Sigmoid colon (tissue), 7 donors: ENCODE measurements around the gene ESYT2. TPM values are rescaled to one million over a fixed set of nuclear protein-coding genes. Genes with fewer than 3 reads are reported as not detected.

ENCODE experiments used
- DNase-seq: peaks from one replicate; pipeline ENCODE4 v3.0.0-alpha.2; 2019
- H3K27ac ChIP-seq, 4 donors: fragments of 200-600 bp; sonication (generic); one replicate each; pipeline ENCODE4 v1.5.1; 2016 to 2019; ENCODE audit warnings: mild to moderate bottlenecking in 1 of 4
- H3K27me3 ChIP-seq, 3 donors: fragments of 200-600 bp; sonication (generic); one replicate each; pipeline ENCODE4 v1.5.1; 2019; ENCODE audit warnings: mild to moderate bottlenecking in 1 of 3
- H3K36me3 ChIP-seq, 4 donors: fragments of 200-600 bp; sonication (generic); one replicate each; pipeline ENCODE4 v1.5.1; 2016 to 2019
- H3K4me1 ChIP-seq, 4 donors: fragments of 200-600 bp; sonication (generic); one replicate each; pipeline ENCODE4 v1.5.1; 2017 to 2019
- H3K4me3 ChIP-seq, 4 donors: fragments of 200-600 bp; sonication (generic); one replicate each; pipeline ENCODE4 v1.5.1; 2017 to 2019; ENCODE audit warnings: mild to moderate bottlenecking in 2 of 4, moderate library complexity in 1 of 4
- H3K9me3 ChIP-seq, 4 donors: fragments of 200-600 bp in 3 of 4; sonication (generic) in 3 of 4; one replicate each; pipeline versions ENCODE4 v1.5.1 to v1.6.1; 2013 to 2019
- EP300 ChIP-seq, 4 donors: sonication (generic); formaldehyde crosslinking; IDR thresholded peaks; one replicate each; pipeline ENCODE4 v1.6.1; 2017; ENCODE audit warnings: antibody characterized with exemption in 4 of 4
- POLR2A ChIP-seq, 2 donors: fragments of 450-650 bp; IDR thresholded peaks; one replicate each; pipeline ENCODE4 v1.6.1; 2016; ENCODE audit warnings: antibody characterized with exemption in 2 of 2, mild to moderate bottlenecking in 2 of 2, moderate library complexity in 2 of 2
- POLR2AphosphoS5 ChIP-seq, 4 donors: sonication (generic); formaldehyde crosslinking; IDR thresholded peaks; one replicate each; pipeline ENCODE4 v1.6.1; 2017; ENCODE audit warnings: antibody characterized with exemption in 4 of 4
- WGBS, 2 donors: extraction: QIAGEN DNeasy Blood & Tissue Kit; methylation state at CpG; one replicate each; pipeline ENCODE4 v1.1.7; 2013; 5-methylcytosine and 5-hydroxymethylcytosine counted together
- intact Hi-C: fragments of 100-400 bp; cut with DNase I; formaldehyde crosslinking; loops from one replicate; pipeline ENCODE4 v1.15.1; 2023
- polyA plus RNA-seq, 3 donors: library from polyadenylated mRNA; stranded (reverse); fragments of 200-250 nt; gene quantifications; one replicate each; pipeline ENCODE4 v1.2.3, GENCODE V29; 2013
- total RNA-seq, 4 donors: library from RNA; depleted of rRNA; stranded (reverse); fragments of >200 nt; gene quantifications; one replicate each; pipeline ENCODE4 v1.1.0, GENCODE V29; 2016
- TF ChIP-seq, protein P1 (sequence below), 4 experiments: fragments of 450-650 bp in 3 of 4; fragments of 200-600 bp in 1 of 4; IDR thresholded peaks; one replicate each; pipeline ENCODE4 v1.5.1; 2016 to 2019; ENCODE audit warnings: antibody characterized with exemption in 4 of 4, mild to moderate bottlenecking in 3 of 4, moderate library complexity in 2 of 4
- donor health status: healthy with polysubstance abuse.
- donor health status: Bipolar disorder and iron deficiency.
- donor health status: healthy.

ESYT2 gene
- total and polyA plus RNA-seq, 7 donors = 6.9 to 127 (median 105) TPM

DNA sequence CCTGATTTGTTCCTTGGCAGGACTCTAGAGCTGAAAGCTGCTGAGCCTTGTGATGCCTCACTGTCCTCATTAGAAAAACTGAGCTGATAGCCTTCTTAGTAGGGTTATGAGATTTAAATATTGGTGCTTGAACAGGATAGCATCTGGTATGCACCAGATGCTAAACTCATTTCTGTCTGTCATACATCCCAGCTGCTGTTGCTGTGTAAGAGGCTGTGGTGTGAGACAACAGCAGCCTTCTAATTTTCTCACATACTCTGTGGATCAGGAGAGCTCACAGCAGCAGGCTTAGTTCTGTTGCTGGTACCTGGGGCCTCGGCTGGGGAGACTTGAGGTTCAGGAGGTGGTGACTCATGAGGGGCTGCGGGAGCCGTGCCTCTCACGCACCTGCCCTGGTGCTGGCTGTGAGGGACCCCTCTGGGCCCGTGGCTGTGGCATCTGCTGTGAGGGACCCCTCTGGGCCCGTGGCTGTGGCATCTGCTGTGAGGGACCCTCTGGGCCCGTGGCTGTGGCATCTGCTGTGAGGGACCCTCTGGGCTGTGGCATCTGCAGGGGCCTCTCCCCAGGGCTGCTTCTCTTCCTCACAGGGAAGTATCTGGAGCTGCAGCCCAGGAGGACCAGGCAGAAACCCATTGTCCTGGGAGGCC is 39.6 kb upstream of the ESYT2 start:
- Histone ChIP-seq H3K27ac (no peak overlapping the region), H3K36me3 (peaks cover 9 to 33% (median 10%) of the 10 kb centered on the region in 4 donors), H3K4me3 (no peak overlapping the region), H3K4me1 (peaks cover 0 to 30% (median 13%) of the 10 kb centered on the region in 4 donors), H3K27me3 (no peaks in the 10 kb centered on the region), H3K9me3 (no peaks in the 10 kb centered on the region)
- DNase-seq = no peak
- WGBS, 2 donors = 63 to 91% methylated on average over 7 of the region's 7 CpGs
- TF ChIP-seq EP300 (IDR thresholded peaks at IDR 0.05) (no peak), POLR2A (IDR thresholded peaks at IDR 0.05) (no peak), POLR2AphosphoS5 (IDR thresholded peaks at IDR 0.05) (no peak)
- TF ChIP-seq, protein P1, sequence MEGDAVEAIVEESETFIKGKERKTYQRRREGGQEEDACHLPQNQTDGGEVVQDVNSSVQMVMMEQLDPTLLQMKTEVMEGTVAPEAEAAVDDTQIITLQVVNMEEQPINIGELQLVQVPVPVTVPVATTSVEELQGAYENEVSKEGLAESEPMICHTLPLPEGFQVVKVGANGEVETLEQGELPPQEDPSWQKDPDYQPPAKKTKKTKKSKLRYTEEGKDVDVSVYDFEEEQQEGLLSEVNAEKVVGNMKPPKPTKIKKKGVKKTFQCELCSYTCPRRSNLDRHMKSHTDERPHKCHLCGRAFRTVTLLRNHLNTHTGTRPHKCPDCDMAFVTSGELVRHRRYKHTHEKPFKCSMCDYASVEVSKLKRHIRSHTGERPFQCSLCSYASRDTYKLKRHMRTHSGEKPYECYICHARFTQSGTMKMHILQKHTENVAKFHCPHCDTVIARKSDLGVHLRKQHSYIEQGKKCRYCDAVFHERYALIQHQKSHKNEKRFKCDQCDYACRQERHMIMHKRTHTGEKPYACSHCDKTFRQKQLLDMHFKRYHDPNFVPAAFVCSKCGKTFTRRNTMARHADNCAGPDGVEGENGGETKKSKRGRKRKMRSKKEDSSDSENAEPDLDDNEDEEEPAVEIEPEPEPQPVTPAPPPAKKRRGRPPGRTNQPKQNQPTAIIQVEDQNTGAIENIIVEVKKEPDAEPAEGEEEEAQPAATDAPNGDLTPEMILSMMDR (IDR thresholded peaks at IDR 0.05) = no peak
- intact Hi-C loops = no loop called here

DNA sequence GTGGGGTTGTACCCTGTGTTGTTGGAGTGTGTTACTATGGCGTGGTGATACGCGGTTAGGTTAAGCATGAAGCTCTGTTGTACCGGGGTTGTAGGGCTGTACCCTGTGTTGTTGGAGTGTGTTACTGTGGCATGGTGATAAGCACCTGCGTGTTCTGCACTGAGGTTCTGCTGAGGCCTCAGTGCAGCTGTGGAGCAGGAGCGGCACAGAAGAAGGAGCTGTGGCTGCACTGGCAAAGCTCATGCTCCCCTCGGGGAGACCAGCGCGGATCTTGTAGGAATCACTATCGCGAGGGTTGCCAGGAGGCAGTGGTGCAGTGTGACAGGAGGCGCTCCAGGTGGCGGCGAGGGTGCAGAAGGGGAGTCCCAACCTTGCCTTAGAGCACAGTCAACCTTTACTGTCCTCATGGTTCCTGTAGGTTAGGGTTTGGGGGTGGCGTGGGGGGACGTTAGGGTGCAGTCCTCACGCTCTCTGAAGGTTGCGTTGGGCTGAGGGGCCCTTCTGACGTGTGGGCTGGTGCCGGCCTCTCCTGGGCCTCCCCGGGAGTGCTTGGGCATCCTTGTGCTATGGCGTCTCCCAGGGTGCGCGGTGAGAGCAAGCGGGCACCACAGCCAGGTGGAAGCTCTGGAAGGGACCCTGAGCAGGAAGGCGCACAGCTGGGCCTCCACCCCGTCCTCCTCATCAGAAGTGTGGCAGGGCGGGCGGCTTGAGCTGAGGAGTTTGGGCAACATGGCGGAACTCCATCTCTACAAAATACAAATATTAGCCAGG is 38.1 kb upstream of the ESYT2 start:
- Histone ChIP-seq H3K27me3 (no peaks in the 10 kb centered on the region), H3K27ac (no peak overlapping the region), H3K4me1 (peaks cover 0 to 39% (median 13%) of the 10 kb centered on the region in 4 donors), H3K36me3 (peaks cover 5 to 20% (median 10%) of the 10 kb centered on the region in 4 donors), H3K4me3 (no peak overlapping the region), H3K9me3 (no peaks in the 10 kb centered on the region)
- no peak for DNase-seq
- 95 to 98% methylated on average over 30 of the region's 30 CpGs for WGBS, 2 donors
- TF ChIP-seq, protein P1 (IDR thresholded peaks at IDR 0.05) = no peak
- TF ChIP-seq EP300 (IDR thresholded peaks at IDR 0.05) (no peak), POLR2A (IDR thresholded peaks at IDR 0.05) (no peak), POLR2AphosphoS5 (IDR thresholded peaks at IDR 0.05) (no peak)
- intact Hi-C loops = no loop called here

DNA sequence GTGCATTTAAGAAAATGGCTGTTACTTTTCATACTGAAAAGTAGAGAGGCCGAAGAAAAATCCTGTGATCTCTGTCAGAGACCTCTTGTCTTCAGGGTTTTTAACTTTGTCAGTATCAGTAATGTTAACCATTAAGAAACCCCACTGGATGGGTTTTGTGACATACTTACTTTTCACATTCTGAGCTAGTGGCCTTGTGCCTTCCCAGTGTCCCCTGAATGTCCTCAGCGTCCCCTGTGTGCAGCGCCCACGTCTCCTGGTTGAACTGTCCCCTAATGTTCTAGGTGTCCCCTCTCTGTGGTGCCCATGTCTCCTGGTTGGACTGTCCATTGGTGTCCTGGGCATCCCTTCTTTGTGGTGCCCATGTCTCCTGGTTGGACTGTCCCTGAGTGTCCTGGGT is 36.7 kb upstream of the ESYT2 start:
- Histone ChIP-seq H3K4me3 (no peak overlapping the region), H3K27me3 (no peaks in the 10 kb centered on the region), H3K9me3 (no peaks in the 10 kb centered on the region), H3K36me3 (peaks cover 0 to 6% (median 1%) of the 10 kb centered on the region in 4 donors), H3K27ac (peak overlapping the region in 2 of 4 donors; percentile 83 to 87), H3K4me1 (peaks cover 0 to 39% (median 13%) of the 10 kb centered on the region in 4 donors)
- DNase-seq = no peak
- 96 to 97% methylated on average over 4 of the region's 4 CpGs for WGBS, 2 donors
- intact Hi-C loops = no loop called here
- TF ChIP-seq, protein P1 (IDR thresholded peaks at IDR 0.05) = no peak
- TF ChIP-seq POLR2A (IDR thresholded peaks at IDR 0.05) (no peak), EP300 (IDR thresholded peaks at IDR 0.05) (no peak), POLR2AphosphoS5 (IDR thresholded peaks at IDR 0.05) (no peak)

DNA sequence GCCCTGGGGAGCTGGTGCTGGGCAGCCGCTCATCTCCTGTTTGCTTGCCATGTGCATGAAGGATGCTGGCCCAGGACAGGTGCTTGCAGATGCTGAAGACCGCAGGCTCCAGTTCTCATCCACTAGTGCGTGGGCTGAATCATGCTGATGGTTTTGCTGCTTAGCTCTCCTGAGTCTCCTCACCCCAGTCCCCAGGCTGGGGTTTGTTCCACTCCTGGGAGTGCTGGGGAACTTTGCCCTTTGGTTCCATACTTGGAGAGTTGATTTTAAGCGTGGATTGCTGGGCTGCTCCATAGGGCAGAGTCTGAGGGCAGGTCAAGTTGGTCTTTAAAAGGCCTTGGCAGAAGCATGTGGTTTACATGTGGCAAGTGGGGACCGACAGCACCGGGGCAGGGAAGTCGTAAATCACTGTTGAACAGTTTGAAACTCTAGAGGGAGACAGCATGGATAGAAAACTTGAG is 36.2 kb upstream of the ESYT2 start:
- H3K27me3 ChIP-seq = no peaks in the 10 kb centered on the region
- no peak overlapping the region for H3K4me3 ChIP-seq
- WGBS, 2 donors = 36 to 45% methylated on average over 7 of the region's 7 CpGs
- H3K36me3 ChIP-seq = peaks cover 0 to under 1% (median 0%) of the 10 kb centered on the region in 4 donors
- peak overlapping the region; percentile 83 to 87 (median 86) for H3K27ac ChIP-seq
- no peaks in the 10 kb centered on the region for H3K9me3 ChIP-seq
- H3K4me1 ChIP-seq = peaks cover 0 to 39% (median 13%) of the 10 kb centered on the region in 4 donors
- no peak for TF ChIP-seq POLR2A (IDR thresholded peaks at IDR 0.05)
- TF ChIP-seq EP300 (IDR thresholded peaks at IDR 0.05) = no peak
- no peak for TF ChIP-seq POLR2AphosphoS5 (IDR thresholded peaks at IDR 0.05)
- TF ChIP-seq, protein P1 (IDR thresholded peaks at IDR 0.05) = no peak
- intact Hi-C loops = no loop called here
- no peak for DNase-seq
